GM12878 (cell line): ENCODE measurements around the gene NKD1.

Experiments used
- BACH1 ChIP-seq: fragments of 450-650 bp; IDR thresholded peaks from 2 replicates; pipeline ENCODE4 v1.6.1; 2017; ENCODE audit warnings: mild to moderate bottlenecking, borderline replicate concordance
- CEBPB ChIP-seq, 2 experiments: fragments of 150-350 bp in 1 of 2; IDR thresholded peaks; 2 replicates each; pipeline ENCODE4 v1.6.1; 2012 to 2014; ENCODE audit warnings: low read depth in 2 of 2, low read length in 2 of 2, borderline replicate concordance in 1 of 2, inconsistent platforms in 1 of 2
- EED ChIP-seq: sonication (generic); IDR thresholded peaks from 2 replicates; pipeline ENCODE4 v1.6.1; 2016; ENCODE audit warnings: antibody characterized with exemption, low read depth
- EZH2 ChIP-seq: IDR thresholded peaks from 2 replicates; pipeline ENCODE4 v1.6.1; 2012; ENCODE audit warnings: low read depth, mild to moderate bottlenecking, control low read depth, inconsistent platforms, low read length, borderline replicate concordance; ENCODE audit not compliant: control insufficient read depth
- IKZF1 ChIP-seq: fragments of 450-650 bp; conservative IDR thresholded peaks from 2 replicates; pipeline ENCODE4 v1.6.1; 2017; ENCODE audit warnings: antibody characterized with exemption, mild to moderate bottlenecking
- JUNB ChIP-seq: IDR thresholded peaks from 2 replicates; pipeline ENCODE4 v1.6.1; 2016; ENCODE audit warnings: antibody characterized with exemption, mild to moderate bottlenecking
- NR2F1 ChIP-seq: fragments of 450-650 bp; conservative IDR thresholded peaks from 2 replicates; pipeline ENCODE4 v1.6.1; 2017; ENCODE audit warnings: mild to moderate bottlenecking
- POLR2A ChIP-seq: IDR thresholded peaks from 2 replicates; pipeline ENCODE4 v1.6.1; 2011; ENCODE audit warnings: low read depth, mild to moderate bottlenecking, low read length
- RFX5 ChIP-seq: IDR thresholded peaks from 2 replicates; pipeline ENCODE4 v1.6.1; 2011; ENCODE audit warnings: low read depth, low read length, improper control_type of control experiment
- TCF12 ChIP-seq: IDR thresholded peaks from 2 replicates; pipeline ENCODE4 v1.6.1; 2011; ENCODE audit warnings: low read depth, mild to moderate bottlenecking, low read length
- ZNF274 ChIP-seq: IDR thresholded peaks from one replicate; pipeline ENCODE4 v1.8.0; 2011; ENCODE audit not compliant: insufficient read length, insufficient read depth
- TF ChIP-seq, protein P1 (sequence below): fragments of 450-650 bp; IDR thresholded peaks from 2 replicates; pipeline ENCODE4 v1.6.1; 2018; ENCODE audit warnings: borderline replicate concordance, mild to moderate bottlenecking; ENCODE audit not compliant: partially characterized antibody
- TF ChIP-seq, protein P2 (sequence below): fragments of 450-650 bp; IDR thresholded peaks from 2 replicates; pipeline ENCODE4 v1.6.1; 2017; ENCODE audit warnings: mild to moderate bottlenecking
- TF ChIP-seq, protein P3 (sequence below), 3 experiments: IDR thresholded peaks in 2 of 3; conservative IDR thresholded peaks in 1 of 3; 2 replicates each; pipeline ENCODE4 v1.5.1; 2011; ENCODE audit warnings: low read depth in 3 of 3, low read length in 3 of 3, mild to moderate bottlenecking in 3 of 3, control low read depth in 2 of 3, moderate library complexity in 2 of 3, inconsistent platforms in 1 of 3, mixed read lengths in 1 of 3; ENCODE audit not compliant: control insufficient read depth in 2 of 3, insufficient read depth in 1 of 3; ENCODE audit errors: extremely low read depth in 1 of 3

DNA sequence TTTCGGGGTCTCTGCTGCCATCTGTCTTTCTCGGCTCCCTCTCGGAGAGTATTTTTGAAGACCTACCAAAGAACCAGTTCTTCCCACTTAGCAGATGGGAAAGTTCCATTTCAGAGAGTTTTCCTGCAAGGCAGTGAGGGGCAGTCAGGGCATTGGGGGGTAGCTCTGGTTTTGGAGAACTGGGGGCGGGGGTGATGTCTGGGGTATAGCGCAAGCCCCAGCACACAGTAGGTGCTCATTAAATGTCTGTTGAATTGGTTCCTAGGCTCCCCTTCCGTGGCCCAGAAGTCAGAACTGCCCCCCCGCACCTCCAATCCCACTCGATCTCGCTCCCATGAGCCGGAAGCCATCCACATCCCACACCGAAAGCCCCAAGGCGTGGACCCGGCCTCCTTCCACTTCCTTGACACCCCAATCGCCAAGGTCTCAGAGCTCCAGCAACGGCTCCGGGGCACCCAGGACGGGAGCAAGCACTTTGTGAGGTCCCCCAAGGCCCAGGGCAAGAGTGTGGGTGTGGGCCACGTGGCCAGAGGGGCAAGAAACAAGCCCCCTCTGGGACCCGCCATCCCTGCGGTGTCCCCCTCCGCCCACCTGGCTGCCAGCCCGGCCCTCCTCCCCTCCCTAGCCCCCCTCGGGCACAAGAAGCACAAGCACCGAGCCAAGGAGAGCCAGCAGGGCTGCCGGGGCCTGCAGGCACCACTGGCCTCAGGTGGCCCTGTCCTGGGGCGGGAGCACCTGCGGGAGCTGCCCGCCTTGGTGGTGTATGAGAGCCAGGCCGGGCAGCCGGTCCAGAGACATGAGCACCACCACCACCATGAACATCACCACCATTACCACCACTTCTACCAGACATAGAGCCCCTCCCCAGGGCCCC, 85.0 kb downstream of the NKD1 start:
- TF ChIP-seq, protein P1, sequence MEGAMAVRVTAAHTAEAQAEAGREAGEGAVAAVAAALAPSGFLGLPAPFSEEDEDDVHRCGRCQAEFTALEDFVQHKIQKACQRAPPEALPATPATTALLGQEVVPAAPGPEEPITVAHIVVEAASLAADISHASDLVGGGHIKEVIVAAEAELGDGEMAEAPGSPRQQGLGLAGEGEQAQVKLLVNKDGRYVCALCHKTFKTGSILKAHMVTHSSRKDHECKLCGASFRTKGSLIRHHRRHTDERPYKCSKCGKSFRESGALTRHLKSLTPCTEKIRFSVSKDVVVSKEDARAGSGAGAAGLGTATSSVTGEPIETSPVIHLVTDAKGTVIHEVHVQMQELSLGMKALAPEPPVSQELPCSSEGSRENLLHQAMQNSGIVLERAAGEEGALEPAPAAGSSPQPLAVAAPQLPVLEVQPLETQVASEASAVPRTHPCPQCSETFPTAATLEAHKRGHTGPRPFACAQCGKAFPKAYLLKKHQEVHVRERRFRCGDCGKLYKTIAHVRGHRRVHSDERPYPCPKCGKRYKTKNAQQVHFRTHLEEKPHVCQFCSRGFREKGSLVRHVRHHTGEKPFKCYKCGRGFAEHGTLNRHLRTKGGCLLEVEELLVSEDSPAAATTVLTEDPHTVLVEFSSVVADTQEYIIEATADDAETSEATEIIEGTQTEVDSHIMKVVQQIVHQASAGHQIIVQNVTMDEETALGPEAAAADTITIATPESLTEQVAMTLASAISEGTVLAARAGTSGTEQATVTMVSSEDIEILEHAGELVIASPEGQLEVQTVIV = no peak
- TF ChIP-seq TCF12 (no peak), NR2F1 (no peak), POLR2A (no peak), RFX5 (no peak), ZNF274 (no peak), JUNB (no peak), EZH2 (no peak), IKZF1 (no peak), EED (no peak), BACH1 (no peak), CEBPB (IDR thresholded peaks at IDR 0.05; ENCODE audit: borderline replicate concordance in 1 of 2, low read depth in 2 of 2, low read length in 2 of 2) (no peak)
- TF ChIP-seq, protein P2, sequence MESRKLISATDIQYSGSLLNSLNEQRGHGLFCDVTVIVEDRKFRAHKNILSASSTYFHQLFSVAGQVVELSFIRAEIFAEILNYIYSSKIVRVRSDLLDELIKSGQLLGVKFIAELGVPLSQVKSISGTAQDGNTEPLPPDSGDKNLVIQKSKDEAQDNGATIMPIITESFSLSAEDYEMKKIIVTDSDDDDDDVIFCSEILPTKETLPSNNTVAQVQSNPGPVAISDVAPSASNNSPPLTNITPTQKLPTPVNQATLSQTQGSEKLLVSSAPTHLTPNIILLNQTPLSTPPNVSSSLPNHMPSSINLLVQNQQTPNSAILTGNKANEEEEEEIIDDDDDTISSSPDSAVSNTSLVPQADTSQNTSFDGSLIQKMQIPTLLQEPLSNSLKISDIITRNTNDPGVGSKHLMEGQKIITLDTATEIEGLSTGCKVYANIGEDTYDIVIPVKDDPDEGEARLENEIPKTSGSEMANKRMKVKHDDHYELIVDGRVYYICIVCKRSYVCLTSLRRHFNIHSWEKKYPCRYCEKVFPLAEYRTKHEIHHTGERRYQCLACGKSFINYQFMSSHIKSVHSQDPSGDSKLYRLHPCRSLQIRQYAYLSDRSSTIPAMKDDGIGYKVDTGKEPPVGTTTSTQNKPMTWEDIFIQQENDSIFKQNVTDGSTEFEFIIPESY = no peak
- TF ChIP-seq, protein P3, sequence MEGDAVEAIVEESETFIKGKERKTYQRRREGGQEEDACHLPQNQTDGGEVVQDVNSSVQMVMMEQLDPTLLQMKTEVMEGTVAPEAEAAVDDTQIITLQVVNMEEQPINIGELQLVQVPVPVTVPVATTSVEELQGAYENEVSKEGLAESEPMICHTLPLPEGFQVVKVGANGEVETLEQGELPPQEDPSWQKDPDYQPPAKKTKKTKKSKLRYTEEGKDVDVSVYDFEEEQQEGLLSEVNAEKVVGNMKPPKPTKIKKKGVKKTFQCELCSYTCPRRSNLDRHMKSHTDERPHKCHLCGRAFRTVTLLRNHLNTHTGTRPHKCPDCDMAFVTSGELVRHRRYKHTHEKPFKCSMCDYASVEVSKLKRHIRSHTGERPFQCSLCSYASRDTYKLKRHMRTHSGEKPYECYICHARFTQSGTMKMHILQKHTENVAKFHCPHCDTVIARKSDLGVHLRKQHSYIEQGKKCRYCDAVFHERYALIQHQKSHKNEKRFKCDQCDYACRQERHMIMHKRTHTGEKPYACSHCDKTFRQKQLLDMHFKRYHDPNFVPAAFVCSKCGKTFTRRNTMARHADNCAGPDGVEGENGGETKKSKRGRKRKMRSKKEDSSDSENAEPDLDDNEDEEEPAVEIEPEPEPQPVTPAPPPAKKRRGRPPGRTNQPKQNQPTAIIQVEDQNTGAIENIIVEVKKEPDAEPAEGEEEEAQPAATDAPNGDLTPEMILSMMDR (IDR thresholded peaks at IDR 0.05 in 2 of 3, conservative IDR thresholded peaks at IDR 0.05 in 1 of 3; ENCODE audit: control insufficient read depth in 2 of 3, extremely low read depth in 1 of 3, insufficient read depth in 1 of 3, low read depth in 3 of 3, low read length in 3 of 3) = no peak
